Neural cell (in vitro differentiated cells): ENCODE results near the gene GART. TPM values are rescaled to one million over a fixed set of nuclear protein-coding genes. Genes with fewer than 3 reads are reported as not detected.

Source experiments
- H2AFZ ChIP-seq: fragments of 200-600, 300-800 bp; sonication (generic), shearing (Covaris generic); 2 replicates; pipeline ENCODE4 v1.6.0; 2014; ENCODE audit warnings: low read depth, mild to moderate bottlenecking, antibody characterized with exemption, low read length, moderate library complexity
- H3F3A ChIP-seq: fragments of 200-600 bp; shearing (Covaris generic); 2 replicates; pipeline ENCODE4 v1.6.1; 2016; ENCODE audit warnings: mild to moderate bottlenecking, moderate library complexity, mixed read lengths, antibody characterized with exemption, low read length; ENCODE audit not compliant: insufficient read depth, poor library complexity, severe bottlenecking
- H3K27ac ChIP-seq: fragments of 200-600, 300-800 bp; sonication (generic), shearing (Covaris generic); 2 replicates; pipeline ENCODE4 v1.5.1; 2014; ENCODE audit warnings: mild to moderate bottlenecking, low read length, moderate library complexity
- H3K27me3 ChIP-seq: fragments of 300-800, 200-600 bp; sonication (generic), shearing (Covaris generic); 2 replicates; pipeline ENCODE4 v1.6.0; 2014; ENCODE audit warnings: mild to moderate bottlenecking, low read depth, low read length, moderate library complexity; ENCODE audit not compliant: insufficient read depth
- H3K36me3 ChIP-seq: fragments of 300-800, 200-600 bp; sonication (generic), shearing (Covaris generic); 2 replicates; pipeline ENCODE4 v1.5.1; 2014; ENCODE audit warnings: mild to moderate bottlenecking, antibody characterized with exemption, low read length, moderate library complexity; ENCODE audit not compliant: insufficient read depth
- H3K4me2 ChIP-seq: fragments of 300-800, 200-600 bp; sonication (generic), shearing (Covaris generic); 2 replicates; pipeline ENCODE4 v1.6.0; 2014; ENCODE audit warnings: mild to moderate bottlenecking, low read length
- H3K4me3 ChIP-seq: fragments of 300-800, 200-600 bp; sonication (generic), shearing (Covaris generic); 2 replicates; pipeline ENCODE4 v1.5.1; 2014; ENCODE audit warnings: mild to moderate bottlenecking, low read length, moderate library complexity
- H3K79me2 ChIP-seq: fragments of 200-600 bp; shearing (Covaris generic); replicated peaks from 2 replicates; pipeline ENCODE4 v1.6.0; 2014; ENCODE audit warnings: mild to moderate bottlenecking, low read length, moderate library complexity; ENCODE audit not compliant: insufficient read depth
- H3K9ac ChIP-seq: fragments of 300-800, 200-600 bp; sonication (generic), shearing (Covaris generic); 2 replicates; pipeline ENCODE4 v1.6.1; 2016; ENCODE audit warnings: mild to moderate bottlenecking, low read length, mixed read lengths
- H3K9me2 ChIP-seq: fragments of 200-600 bp; shearing (Covaris generic); 2 replicates; pipeline ENCODE4 v1.6.1; 2016; ENCODE audit warnings: mild to moderate bottlenecking, low read length, mixed read lengths; ENCODE audit not compliant: insufficient read depth
- H3K9me3 ChIP-seq: fragments of 200-600, 300-800 bp; sonication (generic), shearing (Covaris generic); 2 replicates; pipeline ENCODE4 v1.6.1; 2016; ENCODE audit warnings: mild to moderate bottlenecking, mixed run types, low read length, moderate library complexity, mixed read lengths
- H4K20me1 ChIP-seq: fragments of 200-600 bp; shearing (Covaris generic); 2 replicates; pipeline ENCODE4 v1.6.1; 2016; ENCODE audit warnings: mild to moderate bottlenecking, mixed run types; ENCODE audit not compliant: insufficient read depth
- EP300 ChIP-seq: fragments of 450-650 bp; conservative IDR thresholded peaks from 2 replicates; pipeline ENCODE4 v1.6.1; 2014; ENCODE audit warnings: antibody characterized with exemption, mild to moderate bottlenecking, moderate library complexity; ENCODE audit not compliant: poor library complexity, severe bottlenecking
- EZH2 ChIP-seq: fragments of 200-600, 300-800 bp; shearing (Covaris generic), sonication (generic); IDR thresholded peaks from 2 replicates; pipeline ENCODE4 v1.6.1; 2014; ENCODE audit warnings: antibody characterized with exemption, low read length, borderline replicate concordance, mild to moderate bottlenecking; ENCODE audit not compliant: insufficient read depth, poor library complexity, severe bottlenecking
- MXI1 ChIP-seq: fragments of 450-650 bp; conservative IDR thresholded peaks from 2 replicates; pipeline ENCODE4 v1.6.1; 2014; ENCODE audit warnings: antibody characterized with exemption, mild to moderate bottlenecking; ENCODE audit not compliant: poor library complexity, severe bottlenecking
- POLR2AphosphoS5 ChIP-seq: IDR thresholded peaks from 2 replicates; pipeline ENCODE4 v1.6.1; 2012
- RAD21 ChIP-seq: fragments of 450-650 bp; conservative IDR thresholded peaks from 2 replicates; pipeline ENCODE4 v1.6.1; 2014; ENCODE audit warnings: antibody characterized with exemption, mild to moderate bottlenecking, moderate library complexity
- REST ChIP-seq: IDR thresholded peaks from 2 replicates; pipeline ENCODE4 v1.6.1; 2012; ENCODE audit warnings: borderline replicate concordance
- SMC3 ChIP-seq: fragments of 450-650 bp; conservative IDR thresholded peaks from 2 replicates; pipeline ENCODE4 v1.6.1; 2014; ENCODE audit warnings: antibody characterized with exemption, mild to moderate bottlenecking, moderate library complexity; ENCODE audit not compliant: poor library complexity
- TAF1 ChIP-seq: IDR thresholded peaks from 2 replicates; pipeline ENCODE4 v1.6.1; 2012; ENCODE audit warnings: low read depth
- polyA plus RNA-seq: library from polyadenylated mRNA; depleted of rRNA; stranded (reverse); fragments of >200 nt; gene quantifications from 2 replicates; pipeline ENCODE4 v1.2.3, GENCODE V29; 2014
- TF ChIP-seq, protein P1 (sequence below): fragments of 450-650 bp; IDR thresholded peaks from 2 replicates; pipeline ENCODE4 v1.5.1; 2014; ENCODE audit warnings: antibody characterized with exemption, mild to moderate bottlenecking, moderate library complexity; ENCODE audit not compliant: poor library complexity, severe bottlenecking

Gene GART
- polyA plus RNA-seq, 1 donor from 2014 or later: 87.5 TPM

GRCh38 chr21:33487996-33488395 is 53.9 kb downstream of the GART start:
- Histone ChIP-seq H3F3A (no peaks in the 10 kb centered on the region), H3K9me3 (no peaks in the 10 kb centered on the region), H2AFZ (no peak overlapping the region), H3K79me2 (no peaks in the 10 kb centered on the region), H3K9ac (no peak overlapping the region), H3K4me3 (no peak overlapping the region), H3K9me2 (no peaks in the 10 kb centered on the region), H3K27me3 (no peaks in the 10 kb centered on the region), H4K20me1 (no peaks in the 10 kb centered on the region), H3K4me2 (no peak overlapping the region), H3K36me3 (no peaks in the 10 kb centered on the region), H3K27ac (no peak overlapping the region)
- TF ChIP-seq RAD21: no peak
- TF ChIP-seq, protein P1, sequence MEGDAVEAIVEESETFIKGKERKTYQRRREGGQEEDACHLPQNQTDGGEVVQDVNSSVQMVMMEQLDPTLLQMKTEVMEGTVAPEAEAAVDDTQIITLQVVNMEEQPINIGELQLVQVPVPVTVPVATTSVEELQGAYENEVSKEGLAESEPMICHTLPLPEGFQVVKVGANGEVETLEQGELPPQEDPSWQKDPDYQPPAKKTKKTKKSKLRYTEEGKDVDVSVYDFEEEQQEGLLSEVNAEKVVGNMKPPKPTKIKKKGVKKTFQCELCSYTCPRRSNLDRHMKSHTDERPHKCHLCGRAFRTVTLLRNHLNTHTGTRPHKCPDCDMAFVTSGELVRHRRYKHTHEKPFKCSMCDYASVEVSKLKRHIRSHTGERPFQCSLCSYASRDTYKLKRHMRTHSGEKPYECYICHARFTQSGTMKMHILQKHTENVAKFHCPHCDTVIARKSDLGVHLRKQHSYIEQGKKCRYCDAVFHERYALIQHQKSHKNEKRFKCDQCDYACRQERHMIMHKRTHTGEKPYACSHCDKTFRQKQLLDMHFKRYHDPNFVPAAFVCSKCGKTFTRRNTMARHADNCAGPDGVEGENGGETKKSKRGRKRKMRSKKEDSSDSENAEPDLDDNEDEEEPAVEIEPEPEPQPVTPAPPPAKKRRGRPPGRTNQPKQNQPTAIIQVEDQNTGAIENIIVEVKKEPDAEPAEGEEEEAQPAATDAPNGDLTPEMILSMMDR: no peak
- no peak for TF ChIP-seq TAF1
- TF ChIP-seq MXI1: no peak
- TF ChIP-seq EZH2: no peak
- TF ChIP-seq SMC3: no peak
- TF ChIP-seq EP300: no peak
- no peak for TF ChIP-seq REST
- TF ChIP-seq POLR2AphosphoS5: no peak

GRCh38 chr21:33481314-33481943 is 60.5 kb downstream of the GART start:
- Histone ChIP-seq H3K4me2 (no peak overlapping the region), H3K4me3 (no peak overlapping the region), H3K36me3 (no peaks in the 10 kb centered on the region), H3K27me3 (no peaks in the 10 kb centered on the region), H3K79me2 (peaks cover 6% of the 10 kb centered on the region), H3K9me3 (no peaks in the 10 kb centered on the region), H3F3A (no peaks in the 10 kb centered on the region), H2AFZ (no peak overlapping the region), H3K9ac (no peak overlapping the region), H4K20me1 (no peaks in the 10 kb centered on the region), H3K27ac (no peak overlapping the region), H3K9me2 (no peaks in the 10 kb centered on the region)
- TF ChIP-seq TAF1 (no peak), RAD21 (no peak), EZH2 (no peak)
